ENCODE results near the gene MKNK1.
A peak's percentile ranks its signal among the peaks of the same experiment; 100 is the strongest.

Gene MKNK1

GRCh38 chr1:46619656-46620258, 15.7 kb upstream of the MKNK1 start:
- DNase-seq (ENCODE audit: low read depth, low spot score) = no peak

- no peak for DNase-seq (ENCODE audit: low read depth, low spot score)
Observed at GRCh38 chr1:46618754-46619415, 14.8 kb upstream of the MKNK1 start.

GRCh38 chr1:46617833-46618232, 13.8 kb upstream of the MKNK1 start:
- DNase-seq (ENCODE audit: low read depth, low spot score) = no peak

- DNase-seq (ENCODE audit: low read depth, low spot score) = no peak
Observed at GRCh38 chr1:46617108-46617800, 13.2 kb upstream of the MKNK1 start.

- peak; percentile 34 for DNase-seq (ENCODE audit: low read depth, low spot score)
Observed at GRCh38 chr1:46616277-46617107, 12.4 kb upstream of the MKNK1 start, which contains the start of gene MOB3C. MOB3C (minus strand) TSS chr1:46616811; CDS start chr1:46613321, 3,490 bp downstream.

- no peak for DNase-seq (ENCODE audit: low read depth, low spot score)
Observed at GRCh38 chr1:46615735-46616134, 11.7 kb upstream of the MKNK1 start.

GRCh38 chr1:46615088-46615487, 11.0 kb upstream of the MKNK1 start:
- no peak for DNase-seq (ENCODE audit: low read depth, low spot score)

GRCh38 chr1:46614604-46614984, 10.5 kb upstream of the MKNK1 start:
- DNase-seq (ENCODE audit: low read depth, low spot score) = no peak

- no peak for DNase-seq (ENCODE audit: low read depth, low spot score)
Observed at GRCh38 chr1:46613661-46614603, 9.9 kb upstream of the MKNK1 start.

GRCh38 chr1:46612937-46613660, 9.0 kb upstream of the MKNK1 start:
- no peak for DNase-seq (ENCODE audit: low read depth, low spot score)

- DNase-seq (ENCODE audit: low read depth, low spot score) = no peak
Observed at GRCh38 chr1:46611691-46612221, 7.7 kb upstream of the MKNK1 start.

GRCh38 chr1:46607345-46608130, 3.5 kb upstream of the MKNK1 start:
- no peak for DNase-seq (ENCODE audit: low read depth, low spot score)

GRCh38 chr1:46606255-46606965, 2.3 kb upstream of the MKNK1 start:
- no peak for DNase-seq (ENCODE audit: low read depth, low spot score)

- DNase-seq (ENCODE audit: low read depth, low spot score) = no peak
Observed at GRCh38 chr1:46605232-46605631, 1.2 kb upstream of the MKNK1 start.

GRCh38 chr1:46603481-46603857, 599 bp downstream of the MKNK1 start:
- no peak for DNase-seq (ENCODE audit: low read depth, low spot score)

GRCh38 chr1:46601257-46602007, 2.6 kb downstream of the MKNK1 start:
- no peak for DNase-seq (ENCODE audit: low read depth, low spot score)

- DNase-seq (ENCODE audit: low read depth, low spot score) = no peak
Observed at GRCh38 chr1:46599059-46599970, 4.8 kb downstream of the MKNK1 start.
